ENCODE data around the gene ALKBH8.

- TF ChIP-seq, protein P1, sequence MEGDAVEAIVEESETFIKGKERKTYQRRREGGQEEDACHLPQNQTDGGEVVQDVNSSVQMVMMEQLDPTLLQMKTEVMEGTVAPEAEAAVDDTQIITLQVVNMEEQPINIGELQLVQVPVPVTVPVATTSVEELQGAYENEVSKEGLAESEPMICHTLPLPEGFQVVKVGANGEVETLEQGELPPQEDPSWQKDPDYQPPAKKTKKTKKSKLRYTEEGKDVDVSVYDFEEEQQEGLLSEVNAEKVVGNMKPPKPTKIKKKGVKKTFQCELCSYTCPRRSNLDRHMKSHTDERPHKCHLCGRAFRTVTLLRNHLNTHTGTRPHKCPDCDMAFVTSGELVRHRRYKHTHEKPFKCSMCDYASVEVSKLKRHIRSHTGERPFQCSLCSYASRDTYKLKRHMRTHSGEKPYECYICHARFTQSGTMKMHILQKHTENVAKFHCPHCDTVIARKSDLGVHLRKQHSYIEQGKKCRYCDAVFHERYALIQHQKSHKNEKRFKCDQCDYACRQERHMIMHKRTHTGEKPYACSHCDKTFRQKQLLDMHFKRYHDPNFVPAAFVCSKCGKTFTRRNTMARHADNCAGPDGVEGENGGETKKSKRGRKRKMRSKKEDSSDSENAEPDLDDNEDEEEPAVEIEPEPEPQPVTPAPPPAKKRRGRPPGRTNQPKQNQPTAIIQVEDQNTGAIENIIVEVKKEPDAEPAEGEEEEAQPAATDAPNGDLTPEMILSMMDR (IDR thresholded peaks at IDR 0.05) = no peak
- TF ChIP-seq POLR2A (IDR thresholded peaks at IDR 0.05) (no peak), EP300 (IDR thresholded peaks at IDR 0.05) (no peak)
Measured at GRCh38 chr11:107549954-107550285, 15.6 kb downstream of the ALKBH8 start.
